Measurements from ENCODE around the gene THPO. TPM values are rescaled to one million over a fixed set of nuclear protein-coding genes. Genes with fewer than 3 reads are reported as not detected.
A peak's percentile ranks its signal among the peaks of the same experiment; 100 is the strongest.

Gene THPO
- total and polyA plus RNA-seq, 2 donors (not counting 1 experiment from before 2014, with no cell fraction given), result not detected

DNA sequence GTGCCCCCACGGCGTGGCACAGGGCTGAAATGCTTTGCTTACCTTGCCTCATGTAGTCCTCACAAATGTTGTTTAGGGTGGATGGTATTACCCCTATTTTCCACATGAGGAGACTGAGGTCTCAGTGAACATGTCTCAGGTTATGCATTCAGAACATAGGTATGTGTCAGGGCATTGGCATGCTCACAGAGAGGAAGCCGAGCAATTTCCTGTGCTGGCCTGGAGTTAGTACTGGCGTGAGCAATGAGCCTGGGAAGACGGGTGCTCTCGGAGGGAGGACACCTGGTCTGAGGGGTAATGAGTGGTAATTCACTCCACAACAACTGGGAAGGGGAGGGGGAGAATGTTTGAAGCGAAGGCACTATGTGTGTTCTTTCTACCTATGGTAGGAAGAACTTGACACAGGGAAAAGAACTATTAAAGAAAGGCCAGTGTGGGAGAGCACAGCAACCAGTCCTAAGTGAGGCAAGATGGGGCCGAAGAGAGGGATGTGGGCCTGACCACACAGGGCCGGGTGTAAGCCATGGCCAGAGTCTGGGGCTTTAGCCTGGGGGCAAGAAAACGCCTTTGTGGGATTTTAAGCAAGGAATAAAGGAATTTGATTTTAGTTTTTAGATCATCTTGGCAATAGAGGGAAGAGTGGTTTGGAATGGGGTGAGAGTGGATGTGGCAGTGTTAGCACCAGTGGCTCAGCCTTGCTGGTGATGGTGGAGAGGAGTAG lies 45.5 kb downstream of the THPO start:
- Histone ChIP-seq H3K79me2 (ENCODE audit: control insufficient read depth, insufficient read depth, low read length) (peaks cover 9% of the 10 kb centered on the region), H3K27me3 (replicated peaks in 1 of 4; ENCODE audit: control extremely low read depth in 1 of 4, control insufficient read depth in 3 of 4, insufficient read depth in 4 of 4, low read length in 3 of 4) (no peaks in the 10 kb centered on the region), H3K9ac (ENCODE audit: low read length) (no peak overlapping the region), H3K9me3 (ENCODE audit: control extremely low read depth in 1 of 3, control insufficient read depth in 2 of 3, insufficient read depth in 1 of 3, low read length in 2 of 3) (no peaks in the 10 kb centered on the region), H3K4me1 (ENCODE audit: control insufficient read depth in 2 of 2, insufficient read depth in 2 of 2, low read length in 2 of 2) (peaks cover 14 to 17% of the 10 kb centered on the region in 2 donors), H3K27ac (ENCODE audit: low read length in 2 of 2) (peak overlapping the region in 1 of 2 donors; percentile 93), H3K4me3 (ENCODE audit: control extremely low read depth in 1 of 5, extremely low read depth in 1 of 5, insufficient read depth in 1 of 5, low read depth in 2 of 5, low read length in 4 of 5) (no peak overlapping the region), H3K4me2 (replicated peaks; ENCODE audit: low read depth, low read length, poor library complexity, severe bottlenecking) (no peak overlapping the region), H4K20me1 (ENCODE audit: control insufficient read depth, insufficient read depth, low read length, poor library complexity, severe bottlenecking) (no peaks in the 10 kb centered on the region), H3K36me3 (replicated peaks in 1 of 2; ENCODE audit: control extremely low read depth in 1 of 2, control insufficient read depth in 1 of 2, extremely low read depth in 1 of 2, insufficient read depth in 2 of 2, low read length in 1 of 2) (peaks cover 1 to 66% of the 10 kb centered on the region in 2 experiments), H2AFZ (ENCODE audit: insufficient read depth, low read depth, low read length, poor library complexity, severe bottlenecking) (no peak overlapping the region)
- intact Hi-C loops (cut with micrococcal nuclease), result no loop called here
- no peaks in the 10 kb centered on the region for H3K27me3 Mint-ChIP-seq
- ChIA-PET POLR2A (no interaction called here), CTCF (no interaction called here)
- TF ChIP-seq EZH2 (IDR thresholded peaks at IDR 0.05; ENCODE audit: borderline replicate concordance, insufficient read depth, low read depth, low read length, poor library complexity, severe bottlenecking), result no peak
- TF ChIP-seq, protein P1, sequence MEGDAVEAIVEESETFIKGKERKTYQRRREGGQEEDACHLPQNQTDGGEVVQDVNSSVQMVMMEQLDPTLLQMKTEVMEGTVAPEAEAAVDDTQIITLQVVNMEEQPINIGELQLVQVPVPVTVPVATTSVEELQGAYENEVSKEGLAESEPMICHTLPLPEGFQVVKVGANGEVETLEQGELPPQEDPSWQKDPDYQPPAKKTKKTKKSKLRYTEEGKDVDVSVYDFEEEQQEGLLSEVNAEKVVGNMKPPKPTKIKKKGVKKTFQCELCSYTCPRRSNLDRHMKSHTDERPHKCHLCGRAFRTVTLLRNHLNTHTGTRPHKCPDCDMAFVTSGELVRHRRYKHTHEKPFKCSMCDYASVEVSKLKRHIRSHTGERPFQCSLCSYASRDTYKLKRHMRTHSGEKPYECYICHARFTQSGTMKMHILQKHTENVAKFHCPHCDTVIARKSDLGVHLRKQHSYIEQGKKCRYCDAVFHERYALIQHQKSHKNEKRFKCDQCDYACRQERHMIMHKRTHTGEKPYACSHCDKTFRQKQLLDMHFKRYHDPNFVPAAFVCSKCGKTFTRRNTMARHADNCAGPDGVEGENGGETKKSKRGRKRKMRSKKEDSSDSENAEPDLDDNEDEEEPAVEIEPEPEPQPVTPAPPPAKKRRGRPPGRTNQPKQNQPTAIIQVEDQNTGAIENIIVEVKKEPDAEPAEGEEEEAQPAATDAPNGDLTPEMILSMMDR (IDR thresholded peaks at IDR 0.05), result no peak
- no peak for DNase-seq
- ATAC-seq (ENCODE audit: low read depth), result no peak
- no peak overlapping the region for H3K27ac Mint-ChIP-seq
- 92% methylated on average over 6 of the region's 10 CpGs for WGBS (ENCODE audit: insufficient coverage)
- peaks cover 20% of the 10 kb centered on the region for H3K4me1 Mint-ChIP-seq
- no peaks in the 10 kb centered on the region for H3K9me3 Mint-ChIP-seq (ENCODE audit: insufficient read depth)
- no peak overlapping the region for H3K4me3 Mint-ChIP-seq

DNA sequence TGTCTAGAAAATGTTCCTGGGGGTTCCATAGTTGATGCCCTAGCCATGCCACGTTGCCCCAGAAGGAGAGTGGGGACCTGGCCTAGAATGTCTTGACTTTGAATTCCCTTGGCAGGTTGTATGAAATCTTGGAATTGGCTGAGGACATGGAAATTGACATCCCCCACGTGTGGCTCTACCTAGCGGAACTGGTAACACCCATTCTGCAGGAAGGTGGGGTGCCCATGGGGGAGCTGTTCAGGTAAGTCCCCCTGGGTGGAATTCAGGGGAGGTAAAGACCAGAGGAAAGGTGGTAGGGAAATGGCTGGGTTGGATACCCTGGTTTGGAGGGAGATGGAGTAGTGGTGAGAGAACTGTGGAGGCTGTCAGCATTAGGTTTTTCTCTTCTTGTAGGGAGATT lies 49.5 kb downstream of the THPO start:
- ChIA-PET POLR2A (no interaction called here), CTCF (no interaction called here)
- no peak overlapping the region for H3K27ac ChIP-seq (ENCODE audit: low read length in 2 of 2)
- no peak overlapping the region for H3K27ac Mint-ChIP-seq
- DNase-seq, result no peak
- H3K4me1 Mint-ChIP-seq, result no peaks in the 10 kb centered on the region
- H3K4me2 ChIP-seq (replicated peaks; ENCODE audit: low read depth, low read length, poor library complexity, severe bottlenecking), result no peak overlapping the region
- no peaks in the 10 kb centered on the region for H3K79me2 ChIP-seq (ENCODE audit: control insufficient read depth, insufficient read depth, low read length)
- H3K9me3 Mint-ChIP-seq (ENCODE audit: insufficient read depth), result no peaks in the 10 kb centered on the region
- no peaks in the 10 kb centered on the region for H3K27me3 Mint-ChIP-seq
- peaks cover 10% of the 10 kb centered on the region for H4K20me1 ChIP-seq (ENCODE audit: control insufficient read depth, insufficient read depth, low read length, poor library complexity, severe bottlenecking)
- no peak overlapping the region for H3K9ac ChIP-seq (ENCODE audit: low read length)
- H2AFZ ChIP-seq (ENCODE audit: insufficient read depth, low read depth, low read length, poor library complexity, severe bottlenecking), result no peak overlapping the region
- no peak overlapping the region for H3K4me3 Mint-ChIP-seq
- no peak for ATAC-seq (ENCODE audit: low read depth)
- H3K36me3 ChIP-seq (replicated peaks in 1 of 2; ENCODE audit: control extremely low read depth in 1 of 2, control insufficient read depth in 1 of 2, extremely low read depth in 1 of 2, insufficient read depth in 2 of 2, low read length in 1 of 2), result peaks cover 8 to 90% of the 10 kb centered on the region in 2 experiments
- TF ChIP-seq, protein P1 (IDR thresholded peaks at IDR 0.05), result no peak
- no peak for TF ChIP-seq EZH2 (IDR thresholded peaks at IDR 0.05; ENCODE audit: borderline replicate concordance, insufficient read depth, low read depth, low read length, poor library complexity, severe bottlenecking)
- intact Hi-C loops (cut with micrococcal nuclease), result no loop called here
- H3K27me3 ChIP-seq (replicated peaks in 1 of 4; ENCODE audit: control extremely low read depth in 1 of 4, control insufficient read depth in 3 of 4, insufficient read depth in 4 of 4, low read length in 3 of 4), result no peaks in the 10 kb centered on the region
- no peaks in the 10 kb centered on the region for H3K9me3 ChIP-seq (ENCODE audit: control extremely low read depth in 1 of 3, control insufficient read depth in 2 of 3, insufficient read depth in 1 of 3, low read length in 2 of 3)
- H3K4me1 ChIP-seq (ENCODE audit: control insufficient read depth in 2 of 2, insufficient read depth in 2 of 2, low read length in 2 of 2), result no peaks in the 10 kb centered on the region
- 74% methylated on average over 3 of the region's 3 CpGs for WGBS (ENCODE audit: insufficient coverage)
- H3K4me3 ChIP-seq (ENCODE audit: control extremely low read depth in 1 of 5, extremely low read depth in 1 of 5, insufficient read depth in 1 of 5, low read depth in 2 of 5, low read length in 4 of 5), result no peak overlapping the region
